ENCODE measurements around the gene SCAMP2. TPM values are rescaled to one million over a fixed set of nuclear protein-coding genes. Genes with fewer than 3 reads are reported as not detected.

Gene SCAMP2
- total RNA-seq, 1 experiment from 2014 or later = 97.4 TPM

GRCh38 chr15:74821091-74821789, 51.9 kb downstream of the SCAMP2 start:
- intact Hi-C loops (cut with micrococcal nuclease; ENCODE audit: unreplicated experiment) = no loop called here
- no peaks in the 10 kb centered on the region for H3K4me1 ChIP-seq
- H3K9me3 ChIP-seq = no peaks in the 10 kb centered on the region
- Mint-ChIP-seq H3K9me3 (ENCODE audit: unreplicated experiment) (no peaks in the 10 kb centered on the region), H3K36me3 (ENCODE audit: insufficient read depth, unreplicated experiment) (no peaks in the 10 kb centered on the region), H3K4me3 (ENCODE audit: unreplicated experiment) (no peak overlapping the region), H3K4me1 (ENCODE audit: low read depth, unreplicated experiment) (no peaks in the 10 kb centered on the region), H3K27ac (ENCODE audit: unreplicated experiment) (no peak overlapping the region), H3K27me3 (ENCODE audit: insufficient read depth, unreplicated experiment) (peaks cover 7% of the 10 kb centered on the region)
- no peak for TF ChIP-seq CTCF (IDR thresholded peaks at IDR 0.05; ENCODE audit: insufficient read depth in 1 of 2, low read depth in 1 of 2, low read length in 1 of 2, severe bottlenecking in 1 of 2, unreplicated experiment in 1 of 2)
- DNase-seq = no peak
- H3K36me3 ChIP-seq (ENCODE audit: control insufficient read depth, insufficient read depth, low read length) = no peaks in the 10 kb centered on the region
- ChIA-PET CTCF (no interaction called here), POLR2A (interaction anchor here (0.5 to 0.6 kb wide), 2 partner anchors 25 to 88 kb away, joined by 3 to 5 read pairs; no protein-coding TSS in a partner anchor)
- BruUV-seq (replicated peaks) = no TSS peak
- no peaks in the 10 kb centered on the region; the same call in 1 of the 2 replicates for H3K27me3 ChIP-seq (replicated peaks; ENCODE audit: control insufficient read depth, insufficient read depth, low read length)
- H3K4me3 ChIP-seq (ENCODE audit: low read depth, low read length) = no peak overlapping the region

- no peaks in the 10 kb centered on the region; the same call in 1 of the 2 replicates for H3K27me3 ChIP-seq (replicated peaks; ENCODE audit: control insufficient read depth, insufficient read depth, low read length)
- Mint-ChIP-seq H3K36me3 (ENCODE audit: insufficient read depth, unreplicated experiment) (no peaks in the 10 kb centered on the region), H3K27me3 (ENCODE audit: insufficient read depth, unreplicated experiment) (peaks cover 7% of the 10 kb centered on the region), H3K27ac (ENCODE audit: unreplicated experiment) (no peak overlapping the region), H3K4me3 (ENCODE audit: unreplicated experiment) (no peak overlapping the region), H3K4me1 (ENCODE audit: low read depth, unreplicated experiment) (no peaks in the 10 kb centered on the region), H3K9me3 (ENCODE audit: unreplicated experiment) (no peaks in the 10 kb centered on the region)
- no TSS peak for BruUV-seq (replicated peaks)
- no peak for DNase-seq
- no peak overlapping the region for H3K4me3 ChIP-seq (ENCODE audit: low read depth, low read length)
- ChIA-PET CTCF (interaction anchor here (1.0 to 1.1 kb wide), 2 partner anchors 49 to 51 kb away, joined by 3 read pairs; no protein-coding TSS in a partner anchor), POLR2A (no interaction called here)
- H3K4me1 ChIP-seq = no peaks in the 10 kb centered on the region
- TF ChIP-seq CTCF (IDR thresholded peaks at IDR 0.05; ENCODE audit: insufficient read depth in 1 of 2, low read depth in 1 of 2, low read length in 1 of 2, severe bottlenecking in 1 of 2, unreplicated experiment in 1 of 2) = no peak
- H3K36me3 ChIP-seq (ENCODE audit: control insufficient read depth, insufficient read depth, low read length) = no peaks in the 10 kb centered on the region
- intact Hi-C loops (cut with micrococcal nuclease; ENCODE audit: unreplicated experiment) = no loop called here
- H3K9me3 ChIP-seq = no peaks in the 10 kb centered on the region
These were observed 53.1 kb downstream of the SCAMP2 start for GRCh38 chr15:74820056-74820455.

GRCh38 chr15:74817370-74817737, 55.8 kb downstream of the SCAMP2 start:
- TF ChIP-seq CTCF (IDR thresholded peaks at IDR 0.05; ENCODE audit: insufficient read depth in 1 of 2, low read depth in 1 of 2, low read length in 1 of 2, severe bottlenecking in 1 of 2, unreplicated experiment in 1 of 2) = no peak
- no TSS peak for BruUV-seq (replicated peaks)
- no peak for DNase-seq
- H3K9me3 Mint-ChIP-seq (ENCODE audit: unreplicated experiment) = no peaks in the 10 kb centered on the region
- H3K36me3 Mint-ChIP-seq (ENCODE audit: insufficient read depth, unreplicated experiment) = no peaks in the 10 kb centered on the region
- no peak overlapping the region for H3K4me3 Mint-ChIP-seq (ENCODE audit: unreplicated experiment)
- ChIA-PET POLR2A (no interaction called here), CTCF (no interaction called here)
- no peaks in the 10 kb centered on the region for H3K4me1 ChIP-seq
- H3K36me3 ChIP-seq (ENCODE audit: control insufficient read depth, insufficient read depth, low read length) = no peaks in the 10 kb centered on the region
- no peaks in the 10 kb centered on the region for H3K4me1 Mint-ChIP-seq (ENCODE audit: low read depth, unreplicated experiment)
- peaks cover 3% of the 10 kb centered on the region for H3K27me3 Mint-ChIP-seq (ENCODE audit: insufficient read depth, unreplicated experiment)
- intact Hi-C loops (cut with micrococcal nuclease; ENCODE audit: unreplicated experiment) = no loop called here
- H3K9me3 ChIP-seq = no peaks in the 10 kb centered on the region
- no peak overlapping the region for H3K4me3 ChIP-seq (ENCODE audit: low read depth, low read length)
- H3K27ac Mint-ChIP-seq (ENCODE audit: unreplicated experiment) = no peak overlapping the region
- H3K27me3 ChIP-seq (replicated peaks; ENCODE audit: control insufficient read depth, insufficient read depth, low read length) = no peaks in the 10 kb centered on the region; the same call in 1 of the 2 replicates
